IPS-15b (cell line): Measurements from ENCODE around the gene KRT80.
A peak's percentile ranks its signal among the peaks of the same experiment; 100 is the strongest.

Source experiments
- H3K27me3 ChIP-seq: one replicate; pipeline ENCODE4 v1.6.1; 2013; ENCODE audit warnings: low read length; ENCODE audit not compliant: control insufficient read depth, insufficient read depth
- H3K36me3 ChIP-seq: one replicate; pipeline ENCODE4 v1.6.1; 2013; ENCODE audit warnings: low read length; ENCODE audit not compliant: control insufficient read depth, insufficient read depth
- H3K4me1 ChIP-seq: one replicate; pipeline ENCODE4 v1.6.1; 2013; ENCODE audit warnings: mild to moderate bottlenecking, low read length; ENCODE audit not compliant: control insufficient read depth, insufficient read depth
- H3K4me3 ChIP-seq: one replicate; pipeline ENCODE4 v1.5.1; 2013; ENCODE audit warnings: low read depth, low read length
- H3K9ac ChIP-seq: one replicate; pipeline ENCODE4 v1.6.1; 2013; ENCODE audit warnings: low read depth, mild to moderate bottlenecking, low read length
- H3K9me3 ChIP-seq: one replicate; pipeline ENCODE4 v1.6.1; 2013; ENCODE audit warnings: mild to moderate bottlenecking, low read length; ENCODE audit not compliant: control insufficient read depth, insufficient read depth

The KRT80 gene

DNA sequence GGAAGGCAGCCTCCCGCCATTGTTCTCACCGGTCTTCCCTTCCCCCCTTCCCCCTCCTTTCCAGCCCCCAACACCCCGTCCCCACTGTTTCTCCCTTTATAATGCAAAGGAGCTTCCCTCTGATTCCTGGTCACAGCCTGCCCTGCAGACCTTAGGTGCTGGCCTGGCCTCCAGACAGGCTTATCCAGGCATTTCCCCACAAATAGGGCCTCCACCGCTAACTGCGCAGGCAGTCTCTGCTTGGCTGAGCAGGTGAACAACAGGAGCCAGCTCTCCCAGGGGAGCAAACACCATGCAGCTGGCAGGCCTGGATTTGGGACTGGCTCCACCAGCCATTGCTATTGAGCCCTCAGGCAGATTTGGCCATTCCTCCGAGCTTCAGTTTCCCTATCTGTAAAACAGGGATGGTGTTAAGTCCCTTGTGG, 66.3 kb downstream of the KRT80 start:
- no peaks in the 10 kb centered on the region for H3K9me3 ChIP-seq
- peak overlapping the region; percentile 23 for H3K4me3 ChIP-seq
- H3K36me3 ChIP-seq, result no peaks in the 10 kb centered on the region
- peaks cover 37% of the 10 kb centered on the region for H3K4me1 ChIP-seq
- H3K27me3 ChIP-seq, result no peaks in the 10 kb centered on the region
- peak overlapping the region; percentile 9 for H3K9ac ChIP-seq

DNA sequence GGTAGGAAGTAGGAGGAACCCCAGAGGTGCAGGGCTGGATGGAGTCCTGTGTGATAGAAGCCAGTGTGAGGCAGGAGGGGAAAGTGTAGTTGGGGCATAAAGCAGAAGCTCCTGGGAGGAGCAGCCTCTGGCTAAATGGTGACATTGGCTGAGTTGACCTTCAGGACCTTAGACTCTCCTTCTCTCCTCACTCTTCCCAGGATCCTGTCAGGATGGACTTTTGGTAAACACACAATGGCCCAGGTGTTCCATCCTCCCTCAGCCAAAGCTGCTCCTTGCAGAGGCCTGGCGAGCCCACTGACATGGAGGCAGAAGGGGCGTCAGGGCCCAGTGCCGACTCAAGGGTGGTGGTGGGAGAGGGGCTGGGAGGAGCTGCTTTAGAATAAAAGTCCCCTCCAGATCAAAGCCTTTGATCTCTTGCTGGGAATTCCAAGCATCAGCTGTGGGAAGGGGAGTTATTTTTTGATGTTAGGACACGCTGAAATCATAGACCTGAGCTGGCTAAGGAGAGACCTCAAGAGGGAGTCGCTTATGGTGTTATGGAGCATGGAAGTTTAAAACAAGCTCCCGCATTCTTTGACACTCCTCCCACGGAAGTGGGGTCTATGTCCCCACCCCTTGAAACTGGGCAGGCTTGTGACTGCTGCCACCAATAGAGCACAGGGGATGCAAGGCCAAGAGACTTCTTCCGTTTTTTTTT, 68.2 kb downstream of the KRT80 start:
- Histone ChIP-seq H3K27me3 (no peaks in the 10 kb centered on the region), H3K4me1 (peaks cover 42% of the 10 kb centered on the region), H3K4me3 (no peak overlapping the region), H3K9me3 (no peaks in the 10 kb centered on the region), H3K9ac (no peak overlapping the region), H3K36me3 (no peaks in the 10 kb centered on the region)

DNA sequence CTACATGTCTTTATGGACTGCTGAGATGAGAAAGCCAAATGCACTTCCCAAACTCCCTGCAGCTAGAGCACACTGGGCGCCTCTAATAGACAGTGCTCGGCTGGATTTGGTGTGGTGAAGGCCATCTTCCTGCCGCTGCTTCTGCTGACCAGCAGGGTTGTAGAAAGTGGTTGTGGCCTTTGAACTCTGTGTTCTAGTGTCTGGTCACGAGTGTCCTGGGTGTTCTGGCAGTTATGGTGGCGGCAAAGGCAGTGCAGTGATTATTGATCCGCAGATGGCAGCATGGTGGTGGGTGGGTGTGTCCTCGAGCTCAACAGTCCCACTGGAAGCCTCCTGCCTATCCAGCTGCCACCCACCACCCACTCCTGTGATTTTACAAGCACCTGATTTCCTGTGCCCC, 68.9 kb downstream of the KRT80 start:
- Histone ChIP-seq H3K27me3 (no peaks in the 10 kb centered on the region), H3K4me3 (no peak overlapping the region), H3K4me1 (peaks cover 42% of the 10 kb centered on the region), H3K9ac (no peak overlapping the region), H3K9me3 (no peaks in the 10 kb centered on the region), H3K36me3 (no peaks in the 10 kb centered on the region)

DNA sequence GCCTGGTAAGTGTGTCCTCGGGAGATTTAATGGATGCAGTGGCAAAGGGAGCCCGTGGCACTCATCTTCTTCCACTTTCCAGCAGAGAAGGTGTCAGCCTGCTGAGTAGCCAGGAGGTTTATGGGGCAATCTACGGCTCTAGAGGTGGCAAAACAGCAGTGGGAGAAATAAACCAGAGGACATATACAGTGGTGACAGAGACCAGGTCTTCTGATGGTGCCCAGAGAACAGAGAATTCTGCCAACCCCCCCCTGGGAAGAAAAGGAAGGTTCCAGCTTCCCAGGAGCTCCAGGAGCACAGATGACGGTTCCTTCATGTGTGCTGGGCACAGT, 69.3 kb downstream of the KRT80 start:
- H3K4me1 ChIP-seq, result peaks cover 42% of the 10 kb centered on the region
- no peaks in the 10 kb centered on the region for H3K36me3 ChIP-seq
- H3K9ac ChIP-seq, result no peak overlapping the region
- H3K27me3 ChIP-seq, result no peaks in the 10 kb centered on the region
- H3K4me3 ChIP-seq, result peak overlapping the region; percentile 27
- no peaks in the 10 kb centered on the region for H3K9me3 ChIP-seq

DNA sequence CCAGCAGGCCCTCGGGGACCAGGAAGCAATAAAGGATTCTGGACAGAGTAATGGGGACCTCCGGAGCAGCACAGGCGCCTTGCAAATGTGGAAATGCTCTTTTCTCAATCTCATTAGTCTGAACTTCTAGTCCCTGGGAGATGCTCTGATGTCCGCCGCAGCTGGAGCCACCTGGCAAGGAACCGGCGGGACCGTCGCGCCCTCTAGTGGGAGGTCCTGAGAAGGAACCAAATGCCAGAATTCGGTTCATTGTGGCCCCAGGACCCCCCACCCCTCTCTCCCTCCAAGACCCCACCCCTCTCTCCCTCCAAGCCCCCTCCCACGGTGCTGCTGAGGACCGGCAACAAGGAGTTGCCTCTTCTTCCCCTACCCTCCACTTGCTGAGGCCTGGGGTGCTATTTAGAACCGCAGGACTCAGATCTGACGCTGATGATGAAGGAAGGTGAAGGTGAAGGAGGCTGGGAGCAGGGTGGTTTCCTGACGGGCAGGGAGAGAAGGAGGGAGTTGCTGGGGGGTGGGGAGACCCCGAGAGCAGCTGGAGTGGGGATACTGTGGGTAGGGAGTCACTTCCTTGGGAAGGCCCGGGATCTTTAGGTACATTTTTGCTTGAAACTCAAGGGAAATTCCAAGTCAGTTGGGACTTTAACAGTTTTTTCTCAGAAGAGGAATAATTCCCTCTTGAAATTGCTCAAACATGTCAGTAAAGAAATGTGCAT, 69.8 kb downstream of the KRT80 start:
- H3K4me1 ChIP-seq, result peaks cover 37% of the 10 kb centered on the region
- no peak overlapping the region for H3K9ac ChIP-seq

DNA sequence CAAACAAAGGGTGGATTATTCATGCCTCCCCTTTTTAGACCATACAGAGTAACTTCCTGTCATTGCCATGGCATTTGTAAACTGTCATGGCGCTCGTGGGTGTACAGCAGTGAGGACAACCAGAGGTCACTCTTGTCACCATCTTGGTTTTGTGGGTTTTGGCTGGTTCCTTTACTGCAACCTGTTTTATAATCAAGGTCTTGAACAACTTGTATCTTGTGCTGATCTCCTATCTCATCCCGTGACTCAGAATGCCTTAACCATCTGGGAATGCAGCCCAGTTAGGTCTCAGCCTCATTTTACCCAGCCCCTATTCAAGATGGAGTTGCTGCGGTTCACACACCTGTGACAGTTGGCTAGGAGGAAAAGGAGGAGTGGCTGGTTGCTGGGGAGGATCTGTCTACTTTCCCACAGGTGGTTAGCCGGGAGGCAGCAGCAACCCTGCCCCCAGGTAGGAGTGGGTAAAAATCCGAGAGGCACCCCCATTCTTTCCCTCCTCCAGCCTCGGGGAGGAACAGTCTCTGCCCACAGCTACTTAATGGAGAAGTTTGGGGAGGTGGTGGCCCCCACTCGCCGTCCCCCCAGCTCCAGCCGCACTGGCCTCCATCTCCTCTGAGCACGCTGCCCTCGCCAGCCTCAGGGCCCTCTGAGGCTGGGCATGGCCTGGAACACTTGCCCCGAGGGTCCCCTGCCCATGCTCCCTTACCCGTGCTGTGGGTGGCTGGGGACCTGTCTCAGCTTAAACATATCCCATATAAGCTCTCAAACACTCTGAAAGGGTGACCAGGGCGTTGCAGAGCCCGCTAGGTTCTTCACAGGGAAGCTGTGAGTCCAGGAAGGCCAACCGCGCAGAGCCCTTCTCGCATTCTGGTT, 70.6 kb downstream of the KRT80 start:
- Histone ChIP-seq H3K9ac (no peak overlapping the region), H3K36me3 (no peaks in the 10 kb centered on the region), H3K27me3 (no peaks in the 10 kb centered on the region), H3K9me3 (no peaks in the 10 kb centered on the region), H3K4me3 (no peak overlapping the region), H3K4me1 (peaks cover 34% of the 10 kb centered on the region)

More for the DNA sequence above, 69.8 kb downstream of the KRT80 start:
- H3K4me3 ChIP-seq, result peak overlapping the region; percentile 27
- H3K9me3 ChIP-seq, result no peaks in the 10 kb centered on the region
- H3K36me3 ChIP-seq, result no peaks in the 10 kb centered on the region
- H3K27me3 ChIP-seq, result no peaks in the 10 kb centered on the region

- Histone ChIP-seq H3K4me1 (peaks cover 22% of the 10 kb centered on the region), H3K36me3 (no peaks in the 10 kb centered on the region), H3K9me3 (no peaks in the 10 kb centered on the region), H3K27me3 (no peaks in the 10 kb centered on the region), H3K4me3 (peak overlapping the region; percentile 30), H3K9ac (no peak overlapping the region)
These were observed 72.2 kb downstream of the KRT80 start for GRCh38 chr12:52119398-52120254.
